Breast epithelium (tissue), 4 donors: ENCODE measurements around the gene SELENOM. TPM values are rescaled to one million over a fixed set of nuclear protein-coding genes. Genes with fewer than 3 reads are reported as not detected.

Experiments
- DNase-seq, 2 donors: peaks; one replicate each; pipeline ENCODE4 v3.0.0-alpha.2; 2019; ENCODE audit warnings: low spot score in 2 of 2
- H3K27ac ChIP-seq, 2 donors: fragments of 200-600 bp; sonication (generic) in 1 of 2; one replicate each; pipeline ENCODE4 v1.5.1; 2016 to 2019; ENCODE audit warnings: mild to moderate bottlenecking in 1 of 2
- H3K27me3 ChIP-seq, 2 donors: fragments of 200-600 bp; sonication (generic) in 1 of 2; one replicate each; pipeline versions ENCODE4 v1.5.1 to v1.6.0; 2017 to 2019; ENCODE audit warnings: control low read depth in 1 of 2, mild to moderate bottlenecking in 1 of 2
- H3K36me3 ChIP-seq: fragments of 200-600 bp; one replicate; pipeline ENCODE4 v1.5.1; 2019
- H3K4me1 ChIP-seq, 2 donors: fragments of 200-600 bp; sonication (generic); one replicate each; pipeline ENCODE4 v1.5.1; 2016 to 2019; ENCODE audit warnings: control low read depth in 1 of 2
- H3K4me3 ChIP-seq, 3 donors: fragments of 200-600 bp; sonication (generic); 1 replicate in 2 of 3; 2 replicates in 1 of 3; pipeline ENCODE4 v1.5.1; 2016 to 2019; ENCODE audit warnings: mild to moderate bottlenecking in 3 of 3, moderate library complexity in 2 of 3
- H3K9me3 ChIP-seq, 2 donors: fragments of 200-600 bp; sonication (generic) in 1 of 2; one replicate each; pipeline ENCODE4 v1.5.1; 2016 to 2019; ENCODE audit warnings: control low read depth in 1 of 2
- CTCF ChIP-seq, 3 donors: fragments of 450-650 bp; IDR thresholded peaks; one replicate each; pipeline ENCODE4 v1.5.1; 2016 to 2017; ENCODE audit warnings: antibody characterized with exemption in 3 of 3, mild to moderate bottlenecking in 3 of 3, moderate library complexity in 3 of 3
- POLR2A ChIP-seq: fragments of 450-650 bp; IDR thresholded peaks from one replicate; pipeline ENCODE4 v1.6.1; 2016; ENCODE audit warnings: antibody characterized with exemption, mild to moderate bottlenecking, moderate library complexity
- POLR2AphosphoS5 ChIP-seq, 3 donors: sonication (generic); formaldehyde crosslinking; IDR thresholded peaks; one replicate each; pipeline ENCODE4 v1.6.1; 2017; ENCODE audit warnings: antibody characterized with exemption in 3 of 3
- intact Hi-C: fragments of 100-400 bp; cut with DNase I; formaldehyde crosslinking; loops from one replicate; pipeline ENCODE4 v1.15.1; 2023; ENCODE audit warnings: low total_unique reads
- total RNA-seq, 3 donors: library from RNA; depleted of rRNA; stranded (reverse); fragments of >200 nt; gene quantifications; one replicate each; pipeline ENCODE4 v1.1.0, GENCODE V29; 2016

The SELENOM gene
- total RNA-seq, 3 donors from 2014 or later: 297 to 485 (median 411) TPM

GRCh38 chr22:31143038-31143437 is 35.7 kb upstream of the SELENOM start:
- DNase-seq: peak in 1 of 2 donors; percentile 50

GRCh38 chr22:31142285-31142684 is 34.9 kb upstream of the SELENOM start:
- TF ChIP-seq POLR2A (no peak), CTCF (IDR thresholded peaks at IDR 0.05) (no peak), POLR2AphosphoS5 (IDR thresholded peaks at IDR 0.05) (no peak)
- peak in 1 of 2 donors; percentile 47 for DNase-seq
- H3K4me1 ChIP-seq: peaks cover 0 to 4% of the 10 kb centered on the region in 2 donors
- intact Hi-C loops: no loop called here
- H3K27me3 ChIP-seq: no peaks in the 10 kb centered on the region
- H3K36me3 ChIP-seq: no peaks in the 10 kb centered on the region
- no peak overlapping the region for H3K4me3 ChIP-seq
- H3K9me3 ChIP-seq: peaks cover 0 to 5% of the 10 kb centered on the region in 2 donors
- H3K27ac ChIP-seq: peak overlapping the region; percentile 26 to 32

More at GRCh38 chr22:31143038-31143437, 35.7 kb upstream of the SELENOM start:
- Histone ChIP-seq H3K27me3 (no peaks in the 10 kb centered on the region), H3K4me3 (no peak overlapping the region), H3K9me3 (peaks cover 0 to 5% of the 10 kb centered on the region in 2 donors), H3K27ac (peak overlapping the region; percentile 26 to 48), H3K4me1 (peaks cover 0 to 4% of the 10 kb centered on the region in 2 donors), H3K36me3 (no peaks in the 10 kb centered on the region)
- TF ChIP-seq POLR2AphosphoS5 (IDR thresholded peaks at IDR 0.05) (no peak), CTCF (IDR thresholded peaks at IDR 0.05) (no peak), POLR2A (no peak)
- intact Hi-C loops: no loop called here

GRCh38 chr22:31141551-31141950 is 34.2 kb upstream of the SELENOM start:
- Histone ChIP-seq H3K27ac (no peak overlapping the region), H3K36me3 (no peaks in the 10 kb centered on the region), H3K27me3 (no peaks in the 10 kb centered on the region), H3K4me1 (peaks cover 0 to 4% of the 10 kb centered on the region in 2 donors), H3K4me3 (no peak overlapping the region), H3K9me3 (peaks cover 0 to 5% of the 10 kb centered on the region in 2 donors)
- intact Hi-C loops: no loop called here
- TF ChIP-seq POLR2AphosphoS5 (IDR thresholded peaks at IDR 0.05) (no peak), CTCF (IDR thresholded peaks at IDR 0.05) (no peak), POLR2A (no peak)
- no peak for DNase-seq

- H3K27me3 ChIP-seq: no peaks in the 10 kb centered on the region
- no peak overlapping the region for H3K27ac ChIP-seq
- H3K4me3 ChIP-seq: no peak overlapping the region
- TF ChIP-seq CTCF (IDR thresholded peaks at IDR 0.05) (no peak), POLR2A (no peak), POLR2AphosphoS5 (IDR thresholded peaks at IDR 0.05) (no peak)
- DNase-seq: no peak
- H3K36me3 ChIP-seq: no peaks in the 10 kb centered on the region
- H3K9me3 ChIP-seq: peaks cover 0 to 5% of the 10 kb centered on the region in 2 donors
- intact Hi-C loops: no loop called here
- H3K4me1 ChIP-seq: peaks cover 0 to 4% of the 10 kb centered on the region in 2 donors
These were observed 33.4 kb upstream of the SELENOM start for GRCh38 chr22:31140746-31141145.

- H3K27me3 ChIP-seq: no peaks in the 10 kb centered on the region
- no peak within 1 kb of the TSS for H3K4me3 ChIP-seq
- peaks cover 0 to 5% of the 10 kb centered on the region in 2 donors for H3K9me3 ChIP-seq
- DNase-seq: no peak
- no peak for TF ChIP-seq POLR2A
- TF ChIP-seq CTCF (IDR thresholded peaks at IDR 0.05): no peak
- no peak for TF ChIP-seq POLR2AphosphoS5 (IDR thresholded peaks at IDR 0.05)
- H3K27ac ChIP-seq: no peak within 1 kb of the TSS
- intact Hi-C loops: no loop called here
- H3K4me1 ChIP-seq: peaks cover 0 to 4% of the 10 kb centered on the region in 2 donors
- H3K36me3 ChIP-seq: no peaks in the 10 kb centered on the region
These were observed 32.7 kb upstream of the SELENOM start, which contains the start of gene PLA2G3 for GRCh38 chr22:31139866-31140716. Gene PLA2G3 (minus strand): TSS chr22:31140508. CDS start chr22:31140354, 154 bp downstream.
